NB4 (cell line): ENCODE measurements around the gene RRP12.

Experiments used
- MYC ChIP-seq: IDR thresholded peaks from 2 replicates; pipeline ENCODE4 v1.6.1; 2011; ENCODE audit warnings: low read depth, low read length
- POLR2A ChIP-seq: IDR thresholded peaks from 2 replicates; pipeline ENCODE4 v1.6.1; 2011; ENCODE audit warnings: mild to moderate bottlenecking; ENCODE audit not compliant: insufficient read length; ENCODE audit errors: extremely low read depth
- TF ChIP-seq, protein P1 (sequence below): IDR thresholded peaks from one replicate; pipeline ENCODE4 v1.5.1; 2012; ENCODE audit warnings: low read depth, low read length
- TF ChIP-seq, protein P2 (sequence below): IDR thresholded peaks from 2 replicates; pipeline ENCODE4 v1.6.1; 2011; ENCODE audit warnings: low read depth, low read length

DNA sequence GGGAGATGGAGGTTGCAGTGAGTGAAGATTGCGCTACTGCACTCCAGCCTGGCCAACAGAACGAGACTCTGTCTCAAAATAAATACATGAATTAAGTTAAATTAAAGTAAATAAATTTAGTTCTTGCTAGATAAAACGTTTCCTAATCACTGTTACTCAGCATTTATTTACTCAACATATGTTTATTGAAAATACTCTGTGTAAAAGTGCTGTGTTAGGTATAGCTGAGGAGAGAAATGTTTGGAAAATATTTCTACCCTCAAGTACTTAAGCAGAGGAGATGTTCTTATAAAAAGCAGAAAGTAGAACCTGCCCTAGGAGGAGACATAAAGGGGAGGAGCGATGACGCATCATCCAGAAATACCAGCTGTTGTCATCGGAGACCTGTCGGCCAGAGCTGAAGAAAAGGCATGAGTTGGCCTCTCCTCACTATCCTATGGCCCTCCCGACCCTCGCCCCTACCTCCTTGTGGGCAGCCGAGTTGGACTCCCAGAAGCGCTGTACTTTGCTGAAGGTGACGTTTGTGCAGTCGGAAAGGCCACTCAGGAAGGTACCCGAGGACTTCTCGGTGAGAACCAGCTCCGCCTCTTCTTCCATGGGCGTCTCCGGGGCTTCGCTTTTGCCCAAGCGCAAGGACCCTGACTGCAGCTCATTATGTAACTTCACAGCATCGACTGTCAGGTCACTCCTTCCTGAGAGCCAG lies 1.1 kb downstream of the RRP12 start:
- TF ChIP-seq, protein P1, sequence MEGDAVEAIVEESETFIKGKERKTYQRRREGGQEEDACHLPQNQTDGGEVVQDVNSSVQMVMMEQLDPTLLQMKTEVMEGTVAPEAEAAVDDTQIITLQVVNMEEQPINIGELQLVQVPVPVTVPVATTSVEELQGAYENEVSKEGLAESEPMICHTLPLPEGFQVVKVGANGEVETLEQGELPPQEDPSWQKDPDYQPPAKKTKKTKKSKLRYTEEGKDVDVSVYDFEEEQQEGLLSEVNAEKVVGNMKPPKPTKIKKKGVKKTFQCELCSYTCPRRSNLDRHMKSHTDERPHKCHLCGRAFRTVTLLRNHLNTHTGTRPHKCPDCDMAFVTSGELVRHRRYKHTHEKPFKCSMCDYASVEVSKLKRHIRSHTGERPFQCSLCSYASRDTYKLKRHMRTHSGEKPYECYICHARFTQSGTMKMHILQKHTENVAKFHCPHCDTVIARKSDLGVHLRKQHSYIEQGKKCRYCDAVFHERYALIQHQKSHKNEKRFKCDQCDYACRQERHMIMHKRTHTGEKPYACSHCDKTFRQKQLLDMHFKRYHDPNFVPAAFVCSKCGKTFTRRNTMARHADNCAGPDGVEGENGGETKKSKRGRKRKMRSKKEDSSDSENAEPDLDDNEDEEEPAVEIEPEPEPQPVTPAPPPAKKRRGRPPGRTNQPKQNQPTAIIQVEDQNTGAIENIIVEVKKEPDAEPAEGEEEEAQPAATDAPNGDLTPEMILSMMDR = no peak
- TF ChIP-seq POLR2A (no peak), MYC (peak; percentile 18; the same call in 1 of the 2 replicates)
- TF ChIP-seq, protein P2, sequence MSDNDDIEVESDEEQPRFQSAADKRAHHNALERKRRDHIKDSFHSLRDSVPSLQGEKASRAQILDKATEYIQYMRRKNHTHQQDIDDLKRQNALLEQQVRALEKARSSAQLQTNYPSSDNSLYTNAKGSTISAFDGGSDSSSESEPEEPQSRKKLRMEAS = peak; percentile 24; the same call in 1 of the 2 replicates
